Endodermal cell (in vitro differentiated cells): ENCODE results near the gene LANCL2. TPM values are rescaled to one million over a fixed set of nuclear protein-coding genes. Genes with fewer than 3 reads are reported as not detected.

Source experiments
- DNase-seq: peaks from one replicate; pipeline ENCODE4 v3.0.0-alpha.2; 2017
- H3K27ac ChIP-seq: 2 replicates; pipeline ENCODE4 v1.5.1; 2013; ENCODE audit warnings: mild to moderate bottlenecking, low read depth, low read length, moderate library complexity
- H3K27me3 ChIP-seq: 2 replicates; pipeline ENCODE4 v1.6.1; 2013; ENCODE audit warnings: mild to moderate bottlenecking, low read length, moderate library complexity; ENCODE audit not compliant: insufficient read depth, control insufficient read depth, poor library complexity, severe bottlenecking
- H3K36me3 ChIP-seq: 2 replicates; pipeline ENCODE4 v1.7.0; 2013; ENCODE audit warnings: mild to moderate bottlenecking, low read length, moderate library complexity; ENCODE audit not compliant: control insufficient read depth, insufficient read depth
- H3K4me1 ChIP-seq: one replicate; pipeline ENCODE4 v1.7.0; 2013; ENCODE audit warnings: low read length; ENCODE audit not compliant: control insufficient read depth, insufficient read depth
- H3K4me3 ChIP-seq: 2 replicates; pipeline ENCODE4 v1.5.1; 2013; ENCODE audit warnings: mild to moderate bottlenecking, low read length, moderate library complexity
- H3K9ac ChIP-seq: 2 replicates; pipeline ENCODE4 v1.6.1; 2013; ENCODE audit warnings: mild to moderate bottlenecking, low read length, moderate library complexity; ENCODE audit not compliant: poor library complexity, severe bottlenecking; ENCODE audit errors: extremely low read depth
- H3K9me3 ChIP-seq: 2 replicates; pipeline ENCODE4 v1.6.1; 2013; ENCODE audit warnings: mild to moderate bottlenecking, low read length, moderate library complexity; ENCODE audit not compliant: control insufficient read depth
- H3K27ac Mint-ChIP-seq: 2 replicates; pipeline ENCODE4 v1.8.0; 2020; ENCODE audit warnings: mixed read lengths
- H3K27me3 Mint-ChIP-seq: 2 replicates; pipeline ENCODE4 v1.8.0; 2021; ENCODE audit warnings: mild to moderate bottlenecking, mixed read lengths; ENCODE audit not compliant: insufficient read depth
- H3K36me3 Mint-ChIP-seq: 2 replicates; pipeline ENCODE4 v1.8.0; 2020; ENCODE audit warnings: low read depth, mixed read lengths
- H3K4me1 Mint-ChIP-seq: 2 replicates; pipeline ENCODE4 v1.8.0; 2020; ENCODE audit warnings: mixed read lengths
- H3K4me3 Mint-ChIP-seq: 2 replicates; pipeline ENCODE4 v1.8.0; 2020; ENCODE audit warnings: mild to moderate bottlenecking, moderate library complexity, mixed read lengths
- H3K9me3 Mint-ChIP-seq: 2 replicates; pipeline ENCODE4 v1.8.0; 2020; ENCODE audit warnings: mild to moderate bottlenecking, mixed read lengths
- CTCF ChIP-seq: fragments of 200-600 bp; sonication (generic); conservative IDR thresholded peaks from 2 replicates; pipeline ENCODE4 v1.5.0; 2021; ENCODE audit warnings: antibody characterized with exemption, mild to moderate bottlenecking
- WGBS, 2 experiments: methylation state at CpG; one replicate each; pipeline versions ENCODE4 v1.1.5 to v1.1.7; 2013; ENCODE audit warnings: missing lambda C conversion rate in 2 of 2, mixed read lengths in 1 of 2; ENCODE audit not compliant: insufficient coverage in 1 of 2, insufficient read length in 1 of 2; 5-methylcytosine and 5-hydroxymethylcytosine counted together
- total RNA-seq, 2 donors: library from RNA; stranded (reverse); fragmentation: NEBNext Ultra II Directional in 1 of 2; extraction: Animal tissue kit (Norgen Biotek cat#: 25700) in 1 of 2; gene quantifications; 2 replicates in 1 of 2; 3 replicates in 1 of 2; pipeline ENCODE4 v1.2.1, GENCODE V29; 2021

The LANCL2 gene
- total RNA-seq, 2 donors from 2014 or later: 9.4 to 17.7 TPM

GRCh38 chr7:55429835-55430499 lies 64.8 kb downstream of the LANCL2 start:
- Mint-ChIP-seq H3K27me3 (no peaks in the 10 kb centered on the region), H3K4me1 (peaks cover 9% of the 10 kb centered on the region), H3K9me3 (no peaks in the 10 kb centered on the region), H3K36me3 (peaks cover 17% of the 10 kb centered on the region), H3K4me3 (no peak overlapping the region), H3K27ac (no peak overlapping the region)
- no peak for TF ChIP-seq CTCF
- WGBS, 2 experiments: 87 to 91% methylated on average over 9 to 11 of the region's 11 CpGs
- Histone ChIP-seq H3K9ac (no peak overlapping the region), H3K4me1 (no peaks in the 10 kb centered on the region), H3K9me3 (no peaks in the 10 kb centered on the region), H3K27me3 (no peaks in the 10 kb centered on the region), H3K36me3 (peaks cover 27% of the 10 kb centered on the region), H3K4me3 (no peak overlapping the region), H3K27ac (no peak overlapping the region)
- no peak for DNase-seq

- Mint-ChIP-seq H3K36me3 (peaks cover under 1% of the 10 kb centered on the region), H3K27ac (no peak overlapping the region), H3K4me1 (peaks cover 1% of the 10 kb centered on the region), H3K27me3 (no peaks in the 10 kb centered on the region), H3K9me3 (no peaks in the 10 kb centered on the region), H3K4me3 (no peak overlapping the region)
- DNase-seq: no peak
- no peak overlapping the region for H3K4me3 ChIP-seq
- no peaks in the 10 kb centered on the region for H3K9me3 ChIP-seq
- no peak overlapping the region for H3K9ac ChIP-seq
- H3K27ac ChIP-seq: no peak overlapping the region
- peaks cover under 1% of the 10 kb centered on the region for H3K4me1 ChIP-seq
- no peaks in the 10 kb centered on the region for H3K27me3 ChIP-seq
- H3K36me3 ChIP-seq: peaks cover 16% of the 10 kb centered on the region
- 68 to 83% methylated on average over 1 to 2 of the region's 2 CpGs for WGBS, 2 experiments
- no peak for TF ChIP-seq CTCF
Observed at GRCh38 chr7:55431898-55432297, 66.8 kb downstream of the LANCL2 start.

GRCh38 chr7:55432506-55432905 lies 67.4 kb downstream of the LANCL2 start:
- peaks cover 3% of the 10 kb centered on the region for H3K4me1 Mint-ChIP-seq
- H3K27me3 ChIP-seq: no peaks in the 10 kb centered on the region
- no peaks in the 10 kb centered on the region for H3K36me3 Mint-ChIP-seq
- H3K4me3 Mint-ChIP-seq: no peak overlapping the region
- no peak for TF ChIP-seq CTCF
- no peaks in the 10 kb centered on the region for H3K27me3 Mint-ChIP-seq
- no peak overlapping the region for H3K9ac ChIP-seq
- no peaks in the 10 kb centered on the region for H3K9me3 ChIP-seq
- WGBS, 2 experiments: 86 to 90% methylated on average over 2 to 3 of the region's 3 CpGs
- H3K27ac Mint-ChIP-seq: no peak overlapping the region
- H3K4me3 ChIP-seq: no peak overlapping the region
- no peak overlapping the region for H3K27ac ChIP-seq
- DNase-seq: no peak
- peaks cover 5% of the 10 kb centered on the region for H3K4me1 ChIP-seq
- H3K36me3 ChIP-seq: peaks cover 16% of the 10 kb centered on the region
- no peaks in the 10 kb centered on the region for H3K9me3 Mint-ChIP-seq
